ENCODE measurements around the gene RBMS1.

GRCh38 chr2:160222546-160223283, 270.9 kb downstream of the RBMS1 start:
- no peak for TF ChIP-seq CEBPB (IDR thresholded peaks at IDR 0.05; ENCODE audit: low read depth, low read length)
- TF ChIP-seq, protein P1, sequence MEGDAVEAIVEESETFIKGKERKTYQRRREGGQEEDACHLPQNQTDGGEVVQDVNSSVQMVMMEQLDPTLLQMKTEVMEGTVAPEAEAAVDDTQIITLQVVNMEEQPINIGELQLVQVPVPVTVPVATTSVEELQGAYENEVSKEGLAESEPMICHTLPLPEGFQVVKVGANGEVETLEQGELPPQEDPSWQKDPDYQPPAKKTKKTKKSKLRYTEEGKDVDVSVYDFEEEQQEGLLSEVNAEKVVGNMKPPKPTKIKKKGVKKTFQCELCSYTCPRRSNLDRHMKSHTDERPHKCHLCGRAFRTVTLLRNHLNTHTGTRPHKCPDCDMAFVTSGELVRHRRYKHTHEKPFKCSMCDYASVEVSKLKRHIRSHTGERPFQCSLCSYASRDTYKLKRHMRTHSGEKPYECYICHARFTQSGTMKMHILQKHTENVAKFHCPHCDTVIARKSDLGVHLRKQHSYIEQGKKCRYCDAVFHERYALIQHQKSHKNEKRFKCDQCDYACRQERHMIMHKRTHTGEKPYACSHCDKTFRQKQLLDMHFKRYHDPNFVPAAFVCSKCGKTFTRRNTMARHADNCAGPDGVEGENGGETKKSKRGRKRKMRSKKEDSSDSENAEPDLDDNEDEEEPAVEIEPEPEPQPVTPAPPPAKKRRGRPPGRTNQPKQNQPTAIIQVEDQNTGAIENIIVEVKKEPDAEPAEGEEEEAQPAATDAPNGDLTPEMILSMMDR (conservative IDR thresholded peaks at IDR 0.05; ENCODE audit: low read depth, low read length), result no peak
- TF ChIP-seq USF2 (IDR thresholded peaks at IDR 0.05; ENCODE audit: low read depth, low read length), result no peak
- no peak for TF ChIP-seq POLR2A (IDR thresholded peaks at IDR 0.05; ENCODE audit: low read depth, low read length)
- TF ChIP-seq SMC3 (IDR thresholded peaks at IDR 0.05; ENCODE audit: low read depth, low read length), result no peak
- no peak for TF ChIP-seq RCOR1 (IDR thresholded peaks at IDR 0.05; ENCODE audit: insufficient replicate concordance, low read length)
- TF ChIP-seq CHD1 (IDR thresholded peaks at IDR 0.05; ENCODE audit: low read depth, low read length), result no peak
- TF ChIP-seq FOS (IDR thresholded peaks at IDR 0.05; ENCODE audit: low read depth, low read length), result no peak

All from IMR-90 (cell line).